A204.1 (cell line): ENCODE data around the gene NAALAD2.
"Not testable (repeated sequence)": the region's sequence is repeated elsewhere in the genome, so short reads cannot be mapped to it uniquely, and the experiment has no call there.

Experiments used
- FAIRE-seq: peaks from 2 replicates; lab custom pipeline; 2012; peaks lifted over from hg19 to GRCh38; lab: Jason Lieb, UNC

The NAALAD2 gene

DNA sequence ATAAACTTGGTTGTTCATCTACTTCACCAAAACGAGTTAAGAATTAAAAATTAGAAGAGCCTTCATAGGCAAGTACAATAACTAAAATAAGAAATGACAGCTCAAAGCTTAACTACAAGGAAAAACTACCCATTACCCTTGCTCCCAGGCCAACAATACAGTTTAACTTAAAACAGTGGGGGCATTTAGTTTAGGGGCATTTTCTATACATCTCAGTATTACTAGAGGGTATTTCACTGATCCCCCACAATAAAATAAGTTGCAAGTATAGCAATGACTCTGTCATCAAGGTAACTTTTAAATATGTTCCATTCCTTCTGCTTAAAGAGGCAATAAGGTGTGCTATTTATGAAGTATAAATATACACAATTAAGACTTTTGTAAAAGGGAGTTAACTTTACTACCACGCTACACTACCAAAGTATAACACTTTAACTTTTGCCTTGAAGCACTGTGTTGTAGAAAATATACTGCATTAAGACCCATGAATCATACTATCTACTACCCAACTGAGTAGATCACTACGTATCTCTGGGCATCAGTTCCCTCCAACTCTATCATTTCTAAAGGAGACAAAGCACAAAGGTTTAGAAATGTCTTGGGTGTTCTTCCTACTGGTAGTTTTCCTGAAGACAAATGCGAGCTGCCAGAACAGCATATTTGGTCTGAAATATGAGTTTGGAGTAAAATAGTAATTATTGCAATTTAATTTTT, 58.6 kb downstream of the NAALAD2 start:
- FAIRE-seq, result no peak

DNA sequence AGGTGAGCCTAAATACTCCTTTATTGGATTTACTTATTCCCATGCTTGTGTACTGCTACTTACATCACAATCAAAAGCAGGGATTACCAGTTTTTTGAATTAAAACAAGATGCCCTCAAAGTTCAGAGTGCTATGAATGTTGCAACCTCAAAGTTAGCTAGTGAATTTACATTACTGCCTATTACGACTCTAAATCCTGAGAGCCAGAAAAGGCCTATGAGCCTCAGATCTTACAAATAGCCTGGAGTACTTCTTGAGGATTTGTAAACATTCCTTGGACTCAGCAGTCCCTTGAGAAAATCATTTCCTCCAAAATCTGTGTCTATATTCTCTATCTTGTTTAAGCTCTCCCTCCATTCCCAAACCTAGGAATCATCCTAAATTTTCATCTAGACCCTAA, 62.9 kb downstream of the NAALAD2 start:
- no peak for FAIRE-seq

DNA sequence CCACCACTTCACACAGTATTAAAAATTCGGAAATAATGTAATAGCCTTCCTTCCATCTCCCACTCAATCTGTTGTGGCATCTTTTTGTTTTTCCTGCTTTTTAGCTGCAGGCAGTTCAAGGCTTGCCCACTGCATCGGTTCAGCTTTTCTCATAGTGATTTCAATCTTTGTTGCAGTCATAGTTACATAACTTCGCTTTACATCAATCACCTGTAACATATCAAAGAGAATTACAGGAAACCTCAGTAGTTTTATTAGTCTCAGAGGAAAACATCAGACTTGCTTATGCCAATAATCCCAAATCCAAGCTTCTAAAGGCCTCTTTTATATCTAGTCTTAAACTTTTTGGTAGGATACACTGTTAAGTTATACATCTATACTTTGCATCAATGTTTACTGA, 67.9 kb downstream of the NAALAD2 start:
- FAIRE-seq, result no peak

DNA sequence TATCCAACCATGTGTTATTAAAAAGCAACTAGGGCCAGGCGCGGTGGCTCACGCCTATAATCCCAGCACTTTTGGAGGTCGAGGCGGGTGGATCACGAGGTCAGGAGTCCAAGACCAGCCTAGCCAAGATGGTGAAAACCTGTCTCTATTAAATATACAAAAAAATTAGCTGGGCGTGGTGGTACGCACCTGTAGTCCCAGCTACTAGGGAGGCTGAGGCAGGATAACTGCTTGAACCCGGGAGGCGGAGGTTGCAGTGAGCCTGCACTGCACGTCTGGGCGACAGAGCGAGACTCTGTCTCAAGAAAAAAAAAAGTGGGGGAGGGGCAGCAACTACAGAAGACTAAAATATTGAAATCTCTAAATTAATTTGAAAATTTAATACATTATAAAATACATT, 69.9 kb downstream of the NAALAD2 start:
- no peak for FAIRE-seq

DNA sequence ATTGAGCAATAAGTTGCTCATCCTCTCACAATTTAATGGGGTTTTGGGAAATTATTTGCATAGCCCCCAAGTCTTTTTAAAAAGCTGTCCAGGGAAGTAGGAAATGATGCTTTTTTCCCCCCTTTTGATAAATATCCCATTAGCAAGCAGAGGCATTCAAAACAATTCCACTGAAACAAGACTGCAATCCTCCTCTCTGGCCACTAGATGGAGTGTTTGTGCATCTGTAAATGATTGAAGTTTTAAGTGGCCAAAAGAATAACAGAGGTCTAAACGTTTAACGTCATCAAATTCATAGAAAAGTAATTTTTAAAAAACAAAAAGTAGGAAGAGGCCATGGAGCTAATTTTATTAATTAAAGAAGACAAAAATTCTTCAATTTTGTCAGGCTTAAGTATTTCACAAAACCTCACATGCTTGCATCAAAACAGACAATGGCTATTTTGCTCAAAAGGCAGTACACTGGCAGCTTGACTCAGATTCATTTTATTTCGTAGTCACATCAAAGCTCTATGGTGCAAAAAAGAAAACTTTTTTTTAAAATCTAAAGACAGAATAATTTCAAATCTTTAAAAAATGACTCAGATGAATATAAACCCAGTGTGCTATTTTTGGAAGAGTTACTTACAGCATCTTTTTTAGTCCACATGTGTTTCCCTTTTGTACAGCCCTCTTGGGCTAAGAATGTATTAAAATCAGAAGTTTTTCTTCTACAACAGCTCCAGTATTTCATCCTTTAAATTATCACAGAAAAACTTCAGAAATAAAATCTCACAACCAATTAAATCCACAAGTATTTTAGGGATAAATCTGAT, 70.6 kb downstream of the NAALAD2 start:
- FAIRE-seq, result peak; percentile 94

DNA sequence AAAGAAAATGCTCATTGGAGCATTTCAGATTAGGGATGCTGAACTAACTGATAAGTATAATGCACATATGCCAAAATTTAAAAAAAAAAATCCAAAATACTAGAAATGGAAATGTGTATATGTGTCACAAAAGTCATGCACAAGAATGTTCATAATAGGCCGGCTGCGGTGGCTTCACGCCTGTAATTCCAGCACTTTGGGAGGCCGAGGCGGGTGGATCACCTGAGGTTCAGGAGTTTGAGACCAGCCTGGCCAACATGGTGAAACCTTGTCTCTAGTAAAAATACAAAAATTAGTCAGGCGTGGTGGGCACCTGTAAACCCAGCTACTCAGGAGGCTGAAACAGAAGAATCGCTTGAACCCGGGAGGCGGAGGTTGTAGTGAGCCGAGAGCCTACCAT, 73.5 kb downstream of the NAALAD2 start:
- not testable (repeated sequence) for FAIRE-seq

DNA sequence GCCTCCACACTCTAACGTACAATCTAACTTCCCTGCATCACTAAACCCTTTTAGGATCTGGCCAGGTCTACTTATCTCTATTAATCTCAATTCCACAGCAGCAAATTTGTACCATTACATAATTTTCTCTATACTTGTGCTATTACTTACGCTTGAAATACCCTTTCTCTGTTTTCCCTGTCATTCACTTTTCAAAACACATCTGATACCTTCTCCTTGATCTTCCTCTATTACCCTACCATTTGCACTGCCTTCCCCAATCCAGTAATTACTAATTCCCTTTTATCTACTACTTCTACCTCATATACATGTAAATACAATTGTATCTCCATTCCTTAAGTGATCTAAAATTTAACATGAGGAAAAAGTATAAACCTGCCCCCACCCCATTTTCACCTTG, 74.4 kb downstream of the NAALAD2 start:
- FAIRE-seq, result no peak

DNA sequence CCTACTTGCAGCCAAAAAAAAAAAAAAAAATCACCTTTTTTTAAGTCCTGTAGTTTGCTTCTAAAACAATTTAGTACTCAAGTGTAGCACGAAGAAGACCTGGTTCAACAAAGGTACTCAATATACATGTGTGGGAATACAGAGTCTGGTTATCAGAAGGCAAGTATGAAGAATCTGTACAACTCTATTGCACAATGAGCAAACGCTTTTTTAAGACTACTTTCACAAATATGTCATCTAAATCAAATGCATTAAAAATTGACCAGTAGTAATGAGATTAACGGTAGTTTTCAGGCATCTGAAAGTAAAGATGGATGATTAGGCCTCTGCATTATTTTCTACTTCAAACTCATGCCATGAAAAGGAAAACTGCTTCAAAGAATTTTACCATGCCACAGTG, 78.9 kb downstream of the NAALAD2 start:
- FAIRE-seq, result no peak

DNA sequence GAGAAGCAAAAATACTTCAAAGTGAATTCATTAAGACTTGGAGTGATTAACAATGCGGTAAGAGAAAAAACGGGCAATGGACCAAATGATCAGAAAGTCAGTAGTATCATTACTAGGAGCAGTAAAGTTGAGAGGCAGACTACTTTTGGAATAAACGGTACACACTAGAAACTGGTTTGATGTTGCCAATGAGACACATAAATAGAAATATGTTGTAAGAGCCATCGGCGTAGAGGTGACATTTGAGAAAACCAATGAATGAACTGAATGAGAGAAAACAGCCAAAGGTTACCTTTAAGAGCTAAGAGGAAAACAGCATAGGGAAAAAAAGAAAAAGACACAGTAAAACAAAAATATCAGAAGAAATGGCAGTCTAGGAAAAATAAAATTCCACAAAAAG, 82.1 kb downstream of the NAALAD2 start:
- no peak for FAIRE-seq

DNA sequence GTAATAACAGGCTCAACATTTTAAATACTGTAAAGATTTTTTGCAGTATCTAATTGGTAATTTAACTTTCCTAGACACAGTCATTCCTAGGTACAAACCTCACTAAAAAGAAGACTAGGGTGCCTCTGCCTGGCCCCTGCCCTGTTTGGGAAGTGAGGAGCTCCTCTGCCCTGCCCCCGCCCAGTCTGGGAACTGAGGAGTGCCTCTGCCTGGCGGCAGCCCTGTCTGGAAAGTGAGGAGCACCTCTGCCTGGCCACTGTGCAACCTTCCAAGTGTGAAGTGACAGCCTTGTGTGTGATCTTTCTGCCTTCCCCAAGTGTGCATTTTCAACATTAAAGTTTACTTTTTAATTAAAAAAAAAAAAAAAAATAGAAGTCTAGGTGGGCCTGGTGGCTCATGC, 84.1 kb downstream of the NAALAD2 start:
- no peak for FAIRE-seq

DNA sequence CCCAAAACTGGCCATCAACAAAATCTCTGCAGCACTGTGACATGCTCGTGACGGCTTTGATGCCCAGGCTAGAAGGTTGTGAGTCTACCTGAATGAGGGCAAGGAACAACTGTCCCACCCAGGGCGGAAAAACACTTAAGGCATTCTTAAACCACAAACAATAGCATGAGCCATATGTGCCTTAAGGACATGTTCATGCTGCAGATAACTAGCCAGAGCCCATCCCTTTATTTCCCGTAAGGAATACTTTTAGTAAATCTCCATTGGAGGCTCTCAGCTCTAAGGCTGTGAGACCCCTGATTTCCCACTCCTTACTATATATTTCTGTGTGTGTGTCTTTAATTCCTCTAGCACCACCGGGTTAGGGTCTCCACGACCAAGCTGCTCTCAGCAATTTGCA, 85.0 kb downstream of the NAALAD2 start:
- no peak for FAIRE-seq

DNA sequence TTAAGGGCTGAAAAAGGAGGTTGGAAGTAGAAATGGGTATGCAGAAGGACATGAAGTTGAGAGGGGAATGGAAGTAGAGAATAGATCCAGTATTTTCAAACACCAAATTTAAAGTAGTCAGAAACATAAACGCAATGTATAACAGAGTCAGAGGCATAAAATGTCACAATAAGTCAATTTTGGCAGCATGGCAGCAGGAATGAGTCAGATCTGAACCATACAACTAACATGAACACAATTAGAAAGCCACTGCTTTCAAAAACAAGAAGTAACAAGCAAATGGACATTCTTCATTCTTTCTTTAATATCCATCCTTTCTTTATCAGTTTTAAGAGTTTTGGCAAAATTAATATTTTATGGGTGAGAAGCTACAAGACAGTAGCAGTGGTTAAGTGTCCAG, 85.9 kb downstream of the NAALAD2 start:
- no peak for FAIRE-seq

DNA sequence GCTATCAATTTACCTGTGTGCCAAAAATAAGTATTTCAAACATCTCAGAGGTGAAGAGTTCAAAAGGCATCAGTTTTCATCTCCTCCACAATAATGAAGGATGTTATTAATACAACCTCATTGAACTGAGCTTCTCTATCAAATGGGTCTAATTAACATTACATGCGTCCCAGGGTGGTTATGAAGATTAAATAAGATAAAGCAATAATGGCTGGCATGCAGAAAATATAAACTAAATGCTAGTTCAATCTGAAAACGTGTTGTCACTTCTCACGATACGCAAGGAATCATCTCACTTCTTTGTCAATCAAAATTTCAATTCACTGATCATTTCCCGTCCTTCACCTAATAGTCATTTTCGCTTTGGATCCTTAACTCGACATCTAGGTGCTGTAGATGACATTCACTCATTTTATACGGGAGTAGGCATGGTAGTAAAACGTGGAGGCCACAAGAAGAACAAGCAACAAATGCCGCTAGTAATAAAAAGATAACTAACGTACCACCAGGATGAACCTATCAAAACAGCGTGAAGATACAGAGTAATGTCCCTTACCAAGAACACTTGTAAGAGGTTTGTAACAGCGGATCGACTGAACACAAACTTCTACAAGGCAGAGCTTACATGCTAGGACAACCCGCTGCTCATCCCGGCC, 87.5 kb downstream of the NAALAD2 start:
- no peak for FAIRE-seq

DNA sequence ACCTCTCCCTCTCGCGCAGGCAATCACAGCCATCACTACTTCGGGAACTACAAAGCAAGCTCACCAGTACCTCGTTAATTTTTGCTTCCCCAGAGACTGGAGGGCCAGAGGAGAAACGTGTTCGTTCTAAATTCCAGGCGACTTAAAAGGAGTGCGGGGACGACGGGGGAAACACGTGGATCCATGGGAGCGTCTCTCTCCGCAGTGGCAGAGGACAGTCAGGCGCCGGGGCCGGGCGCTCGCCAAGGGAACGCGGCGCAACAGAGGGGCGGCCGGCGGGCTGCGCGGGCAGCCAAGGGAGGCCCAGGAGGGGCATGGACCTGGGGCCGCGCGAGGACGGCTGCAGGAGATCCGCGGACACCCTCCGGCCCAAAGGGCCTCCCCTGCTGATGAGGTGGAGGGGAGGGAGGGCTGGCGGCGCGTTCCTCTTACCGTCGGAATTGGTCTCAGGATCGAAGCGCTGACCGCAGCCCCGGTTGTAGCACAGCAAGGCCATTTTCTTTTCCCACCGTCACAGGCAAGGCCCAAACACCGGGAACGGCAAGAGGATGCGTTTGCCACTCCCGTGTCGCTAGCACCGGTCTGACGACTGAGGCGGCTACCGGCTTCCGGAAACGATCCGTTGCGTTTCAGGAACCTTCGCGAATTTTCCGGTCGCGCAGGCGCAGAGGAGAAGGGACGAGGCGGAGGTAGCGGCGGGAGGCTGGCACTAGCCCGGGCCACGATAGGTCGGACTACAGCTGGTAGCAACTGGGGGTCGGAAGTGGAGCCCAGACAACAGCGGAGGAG, 88.2 kb downstream of the NAALAD2 start, which contains the start of gene CHORDC1:
CHORDC1 (minus strand) TSS at position 591 of the 789 bp plus-strand sequence; CDS start at position 496, 95 bp downstream.
- peak; percentile 73 for FAIRE-seq

DNA sequence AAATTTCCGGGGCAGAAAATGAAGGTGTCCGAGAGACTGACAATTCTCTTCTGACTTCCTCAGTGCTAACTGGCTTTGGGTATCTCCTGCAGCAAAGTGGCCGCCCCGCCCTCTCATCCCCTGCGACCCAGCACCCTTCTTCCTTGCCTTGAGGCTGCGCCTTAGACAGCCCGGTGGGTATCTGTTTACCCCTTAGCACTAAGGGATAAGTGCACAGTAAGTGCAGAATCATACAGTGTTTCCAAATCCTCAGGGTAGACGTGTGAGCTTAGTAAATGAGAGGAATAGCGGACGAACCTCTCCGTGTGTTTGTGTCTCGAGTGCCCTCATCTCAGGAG, 88.8 kb downstream of the NAALAD2 start:
- no peak for FAIRE-seq

DNA sequence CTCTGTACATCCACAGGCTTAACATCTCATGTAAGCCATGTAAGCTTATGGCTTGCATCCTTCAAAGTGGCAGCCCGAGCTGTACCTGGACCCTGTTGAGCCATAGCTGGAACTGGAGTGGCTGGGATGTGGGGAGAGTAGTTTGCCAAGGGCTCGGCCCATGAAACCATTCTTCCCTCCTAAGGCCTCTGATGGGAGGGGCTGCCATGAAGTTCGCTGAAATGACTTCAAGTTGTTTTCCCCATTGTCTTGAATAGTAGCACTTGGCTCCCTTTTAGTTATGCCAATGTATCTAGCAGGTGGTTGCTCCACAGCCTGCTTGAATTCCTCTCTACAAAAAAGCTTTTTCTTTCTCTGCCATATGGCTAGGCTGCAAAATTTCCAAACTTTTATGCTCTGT, 93.6 kb downstream of the NAALAD2 start:
- FAIRE-seq, result no peak

DNA sequence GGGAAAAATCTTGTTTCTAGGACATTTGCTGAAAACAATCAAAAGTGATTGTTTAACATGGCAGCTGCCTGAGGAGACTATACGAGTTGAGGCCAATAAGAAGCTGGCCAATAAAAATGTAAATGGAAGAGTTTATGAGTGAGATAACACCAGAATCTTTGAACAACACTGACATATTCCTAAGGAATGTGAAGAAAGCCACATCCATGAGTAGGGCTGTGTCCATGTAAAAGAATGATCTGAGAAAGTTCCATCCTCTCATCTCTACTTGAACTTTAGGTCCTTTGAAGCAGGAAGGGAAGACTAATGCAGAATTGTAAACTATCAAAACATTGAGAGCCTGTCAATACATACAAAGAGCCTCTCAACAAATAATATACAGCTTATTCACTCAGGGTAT, 95.3 kb downstream of the NAALAD2 start:
- FAIRE-seq, result no peak

DNA sequence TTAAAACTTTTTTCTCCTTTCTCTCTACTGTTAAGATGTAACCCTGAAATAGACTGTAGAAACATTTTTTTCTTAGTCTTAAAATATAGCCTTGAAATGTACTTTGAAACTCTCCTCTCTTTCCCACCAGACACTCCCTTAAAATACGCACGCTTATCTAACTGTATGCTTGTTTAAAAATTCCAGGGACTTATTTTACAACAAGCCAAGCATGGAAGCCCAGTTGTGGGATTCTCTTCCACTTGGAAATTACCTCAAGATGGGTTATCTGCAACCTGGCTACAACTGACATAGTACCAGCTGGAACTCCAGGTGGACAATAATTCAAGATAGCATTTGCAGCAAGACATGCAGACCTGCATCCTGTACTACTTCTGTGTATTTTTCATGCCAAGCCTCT, 100.5 kb downstream of the NAALAD2 start:
- FAIRE-seq, result no peak

DNA sequence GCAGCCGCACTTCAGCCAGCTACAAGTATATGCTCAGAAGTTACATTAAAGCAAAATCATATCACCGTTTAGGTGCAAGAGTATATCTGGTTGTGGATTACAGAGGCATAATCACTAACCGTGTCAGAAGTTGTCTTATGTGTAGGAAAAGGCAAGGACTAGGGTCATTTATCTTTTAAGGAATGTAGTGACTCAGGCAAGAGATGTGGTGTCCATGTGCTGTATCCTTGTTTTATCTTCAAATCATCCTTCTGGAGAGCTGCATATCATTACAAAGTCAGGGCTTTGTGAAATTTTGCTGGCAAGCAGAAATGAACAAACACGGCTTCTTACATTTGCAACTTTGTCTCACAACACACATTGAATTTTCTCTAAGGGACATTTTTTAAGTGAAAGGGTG, 101.1 kb downstream of the NAALAD2 start:
- FAIRE-seq, result no peak

DNA sequence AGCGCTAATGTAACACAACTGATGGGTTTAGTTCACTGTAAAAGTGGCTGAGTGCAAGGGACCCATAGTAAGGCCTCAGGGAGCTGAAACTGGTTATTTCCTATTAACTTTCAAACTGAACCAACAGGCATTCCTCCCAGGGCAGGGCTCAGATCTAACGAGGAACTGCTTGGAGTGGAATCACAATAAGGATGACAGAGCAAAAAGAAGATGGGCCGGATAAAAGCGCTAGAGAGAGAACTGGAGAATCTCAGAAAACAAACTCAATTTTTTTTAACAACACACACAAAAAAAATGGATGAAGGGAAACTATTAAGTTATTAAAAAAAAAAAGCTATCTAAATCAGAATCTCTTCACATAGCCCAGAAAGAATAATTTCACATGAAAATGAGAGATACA, 102.5 kb downstream of the NAALAD2 start:
- no peak for FAIRE-seq

DNA sequence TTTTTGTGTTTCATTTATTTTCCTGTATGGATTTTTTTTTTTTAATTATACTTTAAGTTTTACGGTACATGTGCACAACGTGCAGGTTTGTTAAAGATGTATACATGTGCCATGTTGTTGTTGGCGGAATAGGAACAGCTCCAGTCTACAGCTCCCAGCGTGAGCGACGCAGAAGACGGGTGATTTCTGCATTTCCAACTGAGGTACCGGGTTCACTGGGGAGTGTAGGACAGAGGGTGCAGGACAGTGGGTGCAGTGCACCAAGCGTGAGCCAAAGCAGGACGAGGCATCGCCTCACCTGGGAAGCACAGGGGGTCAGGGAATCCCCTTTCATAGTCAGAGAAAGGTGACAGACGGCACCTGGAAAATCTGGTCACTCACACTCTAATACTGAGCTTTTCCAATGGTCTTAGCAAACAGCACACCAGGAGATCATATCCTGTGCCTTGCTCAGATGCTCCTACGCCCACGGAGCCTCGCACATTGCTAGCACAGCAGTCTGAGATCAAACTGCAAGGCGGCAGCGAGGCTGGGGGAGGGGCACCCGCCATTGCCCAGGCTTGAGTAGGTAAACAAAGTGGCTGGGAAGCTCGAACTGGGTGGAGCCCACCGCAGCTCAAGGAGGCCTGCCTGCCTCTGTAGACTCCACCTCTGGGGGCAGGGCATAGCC, 105.6 kb downstream of the NAALAD2 start:
- not testable (repeated sequence) for FAIRE-seq

DNA sequence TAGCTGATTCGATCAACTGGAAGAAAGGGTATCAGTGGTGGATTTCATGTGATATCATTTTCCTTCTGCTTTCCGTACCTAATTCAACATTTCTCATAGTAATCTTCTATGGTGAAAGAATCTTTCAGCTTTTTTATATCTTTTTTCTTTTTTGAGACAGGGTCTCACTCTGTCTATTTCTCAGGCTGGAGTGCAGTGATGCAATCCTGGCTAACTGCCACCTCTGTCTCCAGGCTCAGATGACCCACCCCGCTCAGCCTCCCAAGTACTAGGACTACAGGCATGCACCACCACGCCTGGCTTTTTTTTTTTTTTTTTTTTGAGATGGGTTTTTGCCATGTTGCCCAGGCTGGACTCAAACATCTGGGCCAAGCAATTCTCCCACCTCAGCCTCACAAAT, 107.0 kb downstream of the NAALAD2 start:
- FAIRE-seq, result no peak
